ENCODE results near the gene FBLN7. TPM values are rescaled to one million over a fixed set of nuclear protein-coding genes. Genes with fewer than 3 reads are reported as not detected.
"Not testable (repeated sequence)": the region's sequence is repeated elsewhere in the genome, so short reads cannot be mapped to it uniquely, and the experiment has no call there.

FBLN7 gene
- total RNA-seq, 1 donor from 2014 or later, result 1.5 TPM

GRCh38 chr2:112182581-112183034, 44.4 kb downstream of the FBLN7 start:
- no peak for DNase-seq (ENCODE audit: low read depth in 2 of 2)

DNA sequence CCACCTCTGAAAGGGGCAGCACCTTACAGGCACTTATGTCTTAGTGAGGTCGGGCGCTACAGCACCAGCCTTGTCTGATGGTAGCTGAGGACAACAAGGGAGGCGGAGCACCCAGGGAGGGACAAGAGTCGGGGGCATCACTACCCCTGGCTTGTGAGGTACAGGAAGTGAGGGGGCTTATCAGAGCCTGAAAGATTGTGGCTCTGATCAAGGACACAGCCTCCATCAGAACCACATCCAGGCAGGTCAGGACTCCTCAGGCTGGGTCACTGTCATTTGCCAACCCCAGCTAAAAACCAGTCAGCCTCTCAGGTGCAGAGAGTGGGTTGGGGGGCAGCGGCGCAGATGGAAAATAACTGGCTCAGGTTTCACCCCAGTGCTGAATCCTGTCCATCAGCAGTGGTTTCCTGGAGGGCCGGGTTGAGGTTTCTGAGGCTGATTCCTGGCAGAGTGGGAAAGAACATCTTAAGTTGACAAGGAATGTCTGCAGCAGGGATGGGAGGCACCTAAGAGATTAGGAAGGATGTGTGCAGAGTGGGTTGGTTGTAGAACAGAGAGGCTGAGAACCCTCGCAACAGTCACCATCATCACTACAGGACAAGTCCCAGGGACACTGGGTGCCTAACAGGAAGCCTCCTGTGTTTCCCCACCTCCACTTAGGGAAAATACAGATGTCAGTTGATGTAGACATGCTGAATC, 45.3 kb downstream of the FBLN7 start:
- no peak for DNase-seq (ENCODE audit: low read depth in 2 of 2)

- no peak for DNase-seq (ENCODE audit: low read depth in 2 of 2)
Measured at GRCh38 chr2:112184121-112184520, 45.9 kb downstream of the FBLN7 start.

- no peak for DNase-seq (ENCODE audit: low read depth in 2 of 2)
Measured at GRCh38 chr2:112185131-112185530, 46.9 kb downstream of the FBLN7 start.

DNA sequence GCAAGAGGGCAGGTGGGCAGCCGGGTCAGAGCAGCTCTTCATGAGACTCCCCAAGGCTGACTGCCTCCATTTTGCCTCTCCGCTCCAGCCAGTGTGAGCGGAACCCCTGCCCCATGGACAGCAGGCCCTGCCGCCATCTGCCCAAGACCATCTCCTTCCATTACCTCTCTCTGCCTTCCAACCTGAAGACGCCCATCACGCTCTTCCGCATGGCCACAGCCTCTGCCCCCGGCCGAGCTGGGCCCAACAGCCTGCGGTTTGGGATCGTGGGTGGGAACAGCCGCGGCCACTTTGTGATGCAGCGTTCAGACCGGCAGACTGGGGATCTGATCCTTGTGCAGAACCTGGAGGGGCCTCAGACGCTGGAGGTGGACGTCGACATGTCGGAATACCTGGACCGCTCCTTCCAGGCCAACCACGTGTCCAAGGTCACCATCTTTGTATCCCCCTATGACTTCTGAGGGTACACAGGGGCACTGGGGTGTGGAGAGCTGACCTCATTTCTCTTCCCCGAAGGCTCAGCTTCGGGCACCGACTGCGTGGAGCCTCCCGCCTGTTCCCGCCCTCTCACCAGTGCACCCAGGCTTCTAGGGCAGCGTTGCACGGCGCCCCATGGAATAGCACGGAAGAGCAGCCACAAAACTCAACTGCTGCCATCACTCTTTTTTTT, 49.0 kb downstream of the FBLN7 start:
- no peak for DNase-seq (ENCODE audit: low read depth in 2 of 2)

GRCh38 chr2:112187805-112188596, 49.8 kb downstream of the FBLN7 start:
- DNase-seq (ENCODE audit: low read depth in 2 of 2), result peak; percentile 89 to 94

DNA sequence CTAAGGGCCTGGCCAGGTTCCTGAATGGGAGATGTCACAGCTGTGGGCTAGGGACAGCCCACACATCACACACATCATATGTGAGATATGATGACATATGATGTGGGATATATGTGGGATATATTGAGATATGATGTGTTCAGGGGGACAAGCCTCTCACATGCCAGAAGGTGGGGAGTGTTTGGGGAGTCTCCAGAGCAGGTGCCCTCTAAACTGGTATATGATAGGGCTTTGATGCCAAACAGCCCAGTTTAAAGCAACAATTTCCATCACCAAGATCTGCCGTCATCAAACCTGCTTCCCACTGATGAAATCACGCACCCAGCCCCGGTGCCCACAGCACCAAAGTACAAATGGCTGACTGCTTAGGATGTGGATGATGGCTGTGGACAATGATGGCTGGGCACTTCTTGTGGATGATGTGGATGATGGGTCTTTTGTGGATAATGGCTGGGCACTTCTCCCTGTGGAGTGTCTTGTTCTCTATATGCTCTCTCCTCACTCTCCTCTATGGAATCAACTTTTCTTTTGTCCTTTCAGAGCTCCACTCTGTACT, 50.9 kb downstream of the FBLN7 start:
- DNase-seq (ENCODE audit: low read depth in 2 of 2), result no peak

DNA sequence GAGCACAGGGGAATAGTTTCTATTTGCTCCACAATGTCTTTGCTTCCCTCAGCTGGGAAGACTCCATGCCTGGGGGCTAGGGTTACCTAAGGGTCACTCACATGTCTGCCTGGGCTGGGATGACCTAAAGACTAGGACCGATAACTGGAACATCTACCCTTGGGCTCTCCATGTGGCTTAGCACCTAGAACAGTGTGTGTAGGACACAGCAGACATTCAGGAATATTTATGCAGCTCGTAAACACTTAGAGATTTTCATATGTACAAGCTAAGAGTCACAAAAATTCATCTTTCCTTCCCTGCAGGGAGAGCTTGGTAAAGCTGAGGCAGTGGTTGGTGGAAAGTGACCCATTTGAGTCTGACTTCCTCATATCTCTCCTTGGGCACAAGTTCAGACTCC, 55.8 kb downstream of the FBLN7 start:
- DNase-seq (ENCODE audit: low read depth in 2 of 2), result no peak

DNA sequence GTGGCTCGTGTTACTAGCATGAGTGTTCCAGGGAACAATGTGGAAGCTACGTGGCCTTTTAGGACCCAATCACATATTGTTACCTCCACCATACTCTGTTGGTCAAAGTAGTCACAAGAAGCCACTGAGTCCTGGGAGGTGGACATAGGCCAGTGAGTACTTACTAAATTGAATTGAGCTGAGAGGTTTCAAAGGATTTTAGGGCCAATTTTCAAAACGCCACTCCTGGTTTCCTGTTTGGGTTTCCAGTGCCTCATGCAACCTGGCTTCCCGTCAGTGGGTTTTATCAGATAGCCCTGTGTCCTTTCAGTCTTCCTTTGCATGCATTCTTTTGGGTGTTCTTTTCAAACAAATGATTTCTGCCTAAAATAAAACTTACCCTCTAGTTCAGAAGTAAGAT, 56.3 kb downstream of the FBLN7 start:
- DNase-seq (ENCODE audit: low read depth in 2 of 2), result peak; percentile 27 to 50

GRCh38 chr2:112195167-112195766, 57.1 kb downstream of the FBLN7 start:
- DNase-seq (ENCODE audit: low read depth in 2 of 2), result no peak

DNA sequence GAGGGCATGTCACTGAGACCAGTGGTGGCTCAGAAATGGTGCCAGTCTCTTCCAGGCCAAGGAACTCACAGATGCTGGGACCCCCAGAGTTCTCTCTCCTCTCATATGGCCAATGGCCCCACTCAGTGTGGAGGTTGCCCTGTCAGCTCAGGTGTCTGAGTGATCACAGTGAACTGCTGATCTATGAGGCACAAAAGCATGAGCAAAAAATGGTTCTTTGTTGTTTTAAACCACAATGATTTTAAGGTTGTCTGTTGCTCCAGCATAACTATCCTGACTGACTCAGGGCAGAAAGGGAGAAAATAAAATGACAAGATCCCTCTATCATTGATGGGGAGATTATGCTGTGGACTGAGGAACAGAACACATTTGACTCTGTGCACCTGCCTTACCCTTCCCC, 57.8 kb downstream of the FBLN7 start:
- no peak for DNase-seq (ENCODE audit: low read depth in 2 of 2)

DNA sequence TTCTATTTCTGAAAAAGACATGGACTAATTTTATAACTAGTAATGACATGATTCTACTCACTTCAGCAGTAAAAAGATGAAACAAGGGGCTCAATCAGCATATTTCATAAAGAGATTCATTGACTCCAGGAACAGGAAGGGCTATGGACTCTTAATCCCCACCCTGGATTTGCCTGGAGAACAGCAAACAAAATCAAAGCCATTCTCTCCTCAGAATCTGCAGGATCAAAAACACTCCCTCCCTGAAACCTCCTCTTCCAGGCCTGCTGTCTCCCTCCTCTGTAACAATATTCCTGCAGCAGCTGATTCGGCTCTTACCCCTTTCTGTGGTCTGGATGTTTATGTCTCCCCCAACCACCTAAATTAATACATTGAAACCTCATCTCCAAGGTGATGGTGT, 59.7 kb downstream of the FBLN7 start:
- DNase-seq (ENCODE audit: low read depth in 2 of 2), result no peak

- peak; percentile 65 for DNase-seq (ENCODE audit: low read depth in 2 of 2)
Measured at GRCh38 chr2:112198780-112199179, 60.6 kb downstream of the FBLN7 start.

- DNase-seq (ENCODE audit: low read depth in 2 of 2), result peak in 1 of 2 donors; percentile 55
Measured at GRCh38 chr2:112199188-112199587, 61.0 kb downstream of the FBLN7 start.

DNA sequence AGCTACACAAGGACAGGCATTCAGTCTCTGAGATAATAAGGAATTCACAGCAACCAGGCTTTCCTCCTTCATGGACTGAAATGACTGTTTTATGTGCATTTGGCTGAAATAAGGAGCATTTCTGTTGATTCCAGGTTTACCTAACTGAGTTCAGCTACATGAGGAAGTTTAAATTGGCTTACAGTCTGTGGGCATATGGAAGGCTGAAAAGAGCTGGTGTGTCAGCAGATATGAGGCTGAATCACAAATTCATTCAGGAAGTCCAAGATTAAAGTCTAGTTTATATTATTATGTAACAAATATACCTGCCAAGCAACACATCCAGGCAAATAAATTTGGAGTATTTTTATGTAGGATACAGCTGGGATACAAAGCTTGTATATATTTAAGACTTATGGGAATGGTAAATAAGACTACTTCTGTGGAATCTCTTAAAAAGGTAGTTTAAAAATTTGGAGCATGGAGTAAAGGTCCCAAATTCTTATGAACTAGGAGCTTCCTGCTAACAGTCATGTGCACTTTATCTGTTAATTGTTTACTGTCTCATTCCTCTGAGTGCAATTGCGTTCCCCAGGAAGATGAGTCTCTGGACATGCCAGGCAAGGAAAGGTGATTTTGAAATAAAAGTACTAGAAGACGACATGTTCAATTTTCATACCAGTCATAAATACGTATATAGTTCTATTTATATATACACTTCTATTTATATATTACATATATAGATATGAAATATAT, 63.7 kb downstream of the FBLN7 start:
- DNase-seq (ENCODE audit: low read depth in 2 of 2), result peak; percentile 58 to 72

- peak in 1 of 2 donors; percentile 26 for DNase-seq (ENCODE audit: low read depth in 2 of 2)
Measured at GRCh38 chr2:112204411-112204810, 66.2 kb downstream of the FBLN7 start.

GRCh38 chr2:112207905-112208304, 69.7 kb downstream of the FBLN7 start:
- not testable (repeated sequence) for DNase-seq (ENCODE audit: low read depth in 2 of 2)

DNA sequence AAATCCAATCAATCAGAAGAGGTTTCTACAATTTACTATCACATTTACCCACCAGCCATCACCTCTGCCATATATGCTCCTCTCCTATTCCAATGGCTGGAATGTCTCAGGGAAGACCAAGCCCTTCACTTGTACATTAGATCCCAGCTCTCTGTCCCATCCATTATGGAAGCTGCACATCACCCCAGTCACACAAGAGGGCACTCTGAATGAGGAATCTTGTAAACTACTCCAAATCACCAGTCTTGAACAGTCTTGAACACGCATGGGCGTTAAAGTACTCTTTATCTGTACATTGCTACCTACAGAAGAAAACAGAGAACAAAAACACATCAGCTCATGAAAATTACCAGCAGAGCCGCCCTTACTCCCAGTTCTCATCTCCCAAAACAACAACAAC, 78.0 kb downstream of the FBLN7 start:
- peak in 1 of 2 donors; percentile 22 for DNase-seq (ENCODE audit: low read depth in 2 of 2)

GRCh38 chr2:112217854-112218253, 79.7 kb downstream of the FBLN7 start:
- no peak for DNase-seq (ENCODE audit: low read depth in 2 of 2)

GRCh38 chr2:112220186-112220585, 82.0 kb downstream of the FBLN7 start:
- DNase-seq (ENCODE audit: low read depth in 2 of 2), result no peak

DNA sequence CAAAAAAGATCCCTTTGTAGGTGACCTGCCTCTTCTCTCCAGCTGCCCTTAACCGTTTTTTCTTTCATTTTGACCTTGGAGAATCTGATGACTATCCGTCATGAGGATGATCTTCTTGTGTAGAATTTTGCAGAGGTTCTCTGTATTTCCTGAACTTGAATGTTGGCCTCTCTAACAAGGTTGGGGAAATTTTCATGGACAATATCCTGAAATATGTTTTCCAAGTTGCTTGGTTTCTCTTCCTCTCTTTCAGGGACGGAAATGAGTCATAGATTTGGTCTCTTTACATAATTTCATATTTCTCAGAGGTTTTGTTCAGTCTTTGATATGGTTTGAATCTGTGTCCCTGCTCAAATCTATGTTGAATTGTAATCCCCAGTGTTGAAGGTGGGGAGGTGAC, 82.6 kb downstream of the FBLN7 start:
- DNase-seq (ENCODE audit: low read depth in 2 of 2), result peak; percentile 44 to 69
